Forelimb muscle (tissue), 1 donor: ENCODE data around the gene TEX10. TPM values are rescaled to one million over a fixed set of nuclear protein-coding genes. Genes with fewer than 3 reads are reported as not detected.
A peak's percentile ranks its signal among the peaks of the same experiment; 100 is the strongest.
"Not testable (repeated sequence)": the region's sequence is repeated elsewhere in the genome, so short reads cannot be mapped to it uniquely, and the experiment has no call there.

Source experiments
- DNase-seq: peaks from one replicate; pipeline ENCODE4 v3.0.0-alpha.2; 2013; ENCODE audit warnings: low read depth
- polyA plus RNA-seq: library from polyadenylated mRNA; unstranded; fragments of 120-200 nt; gene quantifications from one replicate; pipeline ENCODE4 v1.2.1, GENCODE V29; 2013; ENCODE audit not compliant: insufficient read length

Gene TEX10
- polyA plus RNA-seq, 1 donor = 21.6 TPM

- no peak for DNase-seq
Observed at GRCh38 chr9:100350188-100350587, 2.6 kb downstream of the TEX10 start.

GRCh38 chr9:100346836-100347235 lies 5.9 kb downstream of the TEX10 start:
- no peak for DNase-seq

GRCh38 chr9:100341889-100342288 lies 10.9 kb downstream of the TEX10 start:
- DNase-seq = no peak

- DNase-seq = no peak
Observed at GRCh38 chr9:100340224-100340623, 12.5 kb downstream of the TEX10 start.

- not testable (repeated sequence) for DNase-seq
Observed at GRCh38 chr9:100338736-100339135, 14.0 kb downstream of the TEX10 start.

- peak; percentile 28 for DNase-seq
Observed at GRCh38 chr9:100324594-100325200, 28.0 kb downstream of the TEX10 start.

GRCh38 chr9:100322954-100323536 lies 29.7 kb downstream of the TEX10 start:
- DNase-seq = peak; percentile 1

- DNase-seq = no peak
Observed at GRCh38 chr9:100317706-100318105, 35.0 kb downstream of the TEX10 start.

- DNase-seq = no peak
Observed at GRCh38 chr9:100315561-100315960, 37.2 kb downstream of the TEX10 start.

GRCh38 chr9:100309992-100310391 lies 42.8 kb downstream of the TEX10 start:
- DNase-seq = no peak

GRCh38 chr9:100308965-100309564 lies 43.7 kb downstream of the TEX10 start:
- no peak for DNase-seq

- no peak for DNase-seq
Observed at GRCh38 chr9:100307080-100307479, 45.7 kb downstream of the TEX10 start.

- no peak for DNase-seq
Observed at GRCh38 chr9:100306283-100306682, 46.5 kb downstream of the TEX10 start.

GRCh38 chr9:100303747-100304146 lies 49.0 kb downstream of the TEX10 start:
- no peak for DNase-seq

- DNase-seq = no peak
Observed at GRCh38 chr9:100298378-100298777, 54.4 kb downstream of the TEX10 start.

- DNase-seq = no peak
Observed at GRCh38 chr9:100296407-100296806, 56.3 kb downstream of the TEX10 start.

GRCh38 chr9:100295240-100295639 lies 57.5 kb downstream of the TEX10 start:
- DNase-seq = no peak

- no peak for DNase-seq
Observed at GRCh38 chr9:100294806-100295205, 57.9 kb downstream of the TEX10 start.

- no peak for DNase-seq
Observed at GRCh38 chr9:100294341-100294740, 58.4 kb downstream of the TEX10 start.

- DNase-seq = no peak
Observed at GRCh38 chr9:100292414-100292813, 60.3 kb downstream of the TEX10 start.

GRCh38 chr9:100290714-100291113 lies 62.0 kb downstream of the TEX10 start:
- DNase-seq = no peak

- DNase-seq = no peak
Observed at GRCh38 chr9:100287186-100287585, 65.6 kb downstream of the TEX10 start.

GRCh38 chr9:100286257-100286656 lies 66.5 kb downstream of the TEX10 start:
- no peak for DNase-seq
